Type B pancreatic cell (in vitro differentiated cells): ENCODE measurements around the gene ZNF280A. TPM values are rescaled to one million over a fixed set of nuclear protein-coding genes. Genes with fewer than 3 reads are reported as not detected.
"Not testable (repeated sequence)": the region's sequence is repeated elsewhere in the genome, so short reads cannot be mapped to it uniquely, and the experiment has no call there.

ENCODE experiments used
- DNase-seq: peaks from one replicate; pipeline ENCODE4 v3.0.0; 2021; ENCODE audit warnings: mixed read lengths; ENCODE audit not compliant: unreplicated experiment; ENCODE audit errors: extremely low spot score
- H3K27ac Mint-ChIP-seq: 2 replicates; pipeline ENCODE4 v1.8.0; 2021; ENCODE audit warnings: mild to moderate bottlenecking, mixed read lengths
- H3K27me3 Mint-ChIP-seq: 2 replicates; pipeline ENCODE4 v1.8.0; 2021; ENCODE audit warnings: mixed read lengths
- H3K36me3 Mint-ChIP-seq: 2 replicates; pipeline ENCODE4 v1.8.0; 2021; ENCODE audit warnings: mixed read lengths
- H3K4me1 Mint-ChIP-seq: one replicate; pipeline ENCODE4 v1.8.0; 2021; ENCODE audit warnings: mixed read lengths; ENCODE audit not compliant: unreplicated experiment
- H3K4me3 Mint-ChIP-seq: 2 replicates; pipeline ENCODE4 v1.8.0; 2021; ENCODE audit warnings: mild to moderate bottlenecking, mixed read lengths
- H3K9me3 Mint-ChIP-seq: 2 replicates; pipeline ENCODE4 v1.8.0; 2021; ENCODE audit warnings: mixed read lengths
- total RNA-seq: library from RNA; stranded (reverse); gene quantifications from 2 replicates; pipeline ENCODE4 v1.2.1, GENCODE V29; 2021; ENCODE audit warnings: low replicate concordance
- TF ChIP-seq, protein P1 (sequence below): fragments of 200-600 bp; sonication (generic); conservative IDR thresholded peaks from 2 replicates; pipeline ENCODE4 v1.5.0; 2021; ENCODE audit warnings: antibody characterized with exemption, mild to moderate bottlenecking

The ZNF280A gene
- total RNA-seq, 1 donor from 2014 or later: not detected

GRCh38 chr22:22469527-22469926 is 50.5 kb downstream of the ZNF280A start:
- no peaks in the 10 kb centered on the region for H3K36me3 Mint-ChIP-seq
- no peaks in the 10 kb centered on the region for H3K9me3 Mint-ChIP-seq
- H3K4me3 Mint-ChIP-seq: no peak overlapping the region
- no peaks in the 10 kb centered on the region for H3K4me1 Mint-ChIP-seq
- H3K27ac Mint-ChIP-seq: no peak overlapping the region
- DNase-seq: no peak
- TF ChIP-seq, protein P1, sequence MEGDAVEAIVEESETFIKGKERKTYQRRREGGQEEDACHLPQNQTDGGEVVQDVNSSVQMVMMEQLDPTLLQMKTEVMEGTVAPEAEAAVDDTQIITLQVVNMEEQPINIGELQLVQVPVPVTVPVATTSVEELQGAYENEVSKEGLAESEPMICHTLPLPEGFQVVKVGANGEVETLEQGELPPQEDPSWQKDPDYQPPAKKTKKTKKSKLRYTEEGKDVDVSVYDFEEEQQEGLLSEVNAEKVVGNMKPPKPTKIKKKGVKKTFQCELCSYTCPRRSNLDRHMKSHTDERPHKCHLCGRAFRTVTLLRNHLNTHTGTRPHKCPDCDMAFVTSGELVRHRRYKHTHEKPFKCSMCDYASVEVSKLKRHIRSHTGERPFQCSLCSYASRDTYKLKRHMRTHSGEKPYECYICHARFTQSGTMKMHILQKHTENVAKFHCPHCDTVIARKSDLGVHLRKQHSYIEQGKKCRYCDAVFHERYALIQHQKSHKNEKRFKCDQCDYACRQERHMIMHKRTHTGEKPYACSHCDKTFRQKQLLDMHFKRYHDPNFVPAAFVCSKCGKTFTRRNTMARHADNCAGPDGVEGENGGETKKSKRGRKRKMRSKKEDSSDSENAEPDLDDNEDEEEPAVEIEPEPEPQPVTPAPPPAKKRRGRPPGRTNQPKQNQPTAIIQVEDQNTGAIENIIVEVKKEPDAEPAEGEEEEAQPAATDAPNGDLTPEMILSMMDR: no peak
- H3K27me3 Mint-ChIP-seq: peaks cover 21% of the 10 kb centered on the region

GRCh38 chr22:22468794-22469469 is 51.1 kb downstream of the ZNF280A start:
- DNase-seq, H3K9me3 Mint-ChIP-seq, H3K36me3 Mint-ChIP-seq, H3K27ac Mint-ChIP-seq, H3K4me1 Mint-ChIP-seq, H3K4me3 Mint-ChIP-seq: not testable (repeated sequence)
- peaks cover 26% of the 10 kb centered on the region for H3K27me3 Mint-ChIP-seq

GRCh38 chr22:22467112-22467511 is 53.0 kb downstream of the ZNF280A start:
- H3K36me3 Mint-ChIP-seq: no peaks in the 10 kb centered on the region
- no peak overlapping the region for H3K4me3 Mint-ChIP-seq
- peaks cover 44% of the 10 kb centered on the region for H3K27me3 Mint-ChIP-seq
- H3K27ac Mint-ChIP-seq: no peak overlapping the region
- H3K9me3 Mint-ChIP-seq: no peaks in the 10 kb centered on the region
- no peaks in the 10 kb centered on the region for H3K4me1 Mint-ChIP-seq
- TF ChIP-seq, protein P1: no peak
- no peak for DNase-seq

DNA sequence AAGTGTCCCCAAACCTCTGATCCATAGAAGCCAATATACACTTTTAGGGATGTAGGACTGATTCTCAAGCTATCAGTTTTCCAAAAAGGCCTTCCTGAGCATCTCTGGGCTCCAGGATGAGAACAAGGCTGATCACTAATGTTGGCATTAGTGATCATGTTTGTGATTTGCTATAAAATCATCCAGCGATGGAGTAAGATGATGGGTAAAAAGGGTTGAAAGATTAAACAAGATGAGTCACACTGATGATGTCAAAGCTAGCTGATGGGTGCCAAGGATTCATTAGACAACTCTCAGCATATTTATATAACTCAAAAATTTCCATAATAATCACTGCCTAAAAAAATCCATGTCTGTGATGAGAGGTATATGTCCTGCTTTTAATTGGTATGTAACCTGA is 54.3 kb downstream of the ZNF280A start:
- no peak overlapping the region for H3K4me3 Mint-ChIP-seq
- no peak for DNase-seq
- no peak overlapping the region for H3K27ac Mint-ChIP-seq
- no peaks in the 10 kb centered on the region for H3K9me3 Mint-ChIP-seq
- TF ChIP-seq, protein P1: no peak
- H3K4me1 Mint-ChIP-seq: no peaks in the 10 kb centered on the region
- no peaks in the 10 kb centered on the region for H3K36me3 Mint-ChIP-seq
- H3K27me3 Mint-ChIP-seq: peaks cover 54% of the 10 kb centered on the region

GRCh38 chr22:22465094-22465602 is 54.9 kb downstream of the ZNF280A start:
- no peak for DNase-seq
- Mint-ChIP-seq H3K9me3 (no peaks in the 10 kb centered on the region), H3K27me3 (peaks cover 57% of the 10 kb centered on the region), H3K4me1 (no peaks in the 10 kb centered on the region), H3K4me3 (no peak overlapping the region), H3K36me3 (no peaks in the 10 kb centered on the region), H3K27ac (no peak overlapping the region)
- TF ChIP-seq, protein P1: no peak

- TF ChIP-seq, protein P1: no peak
Measured at GRCh38 chr22:22464541-22465054, 55.5 kb downstream of the ZNF280A start.

More at GRCh38 chr22:22464541-22465054, 55.5 kb downstream of the ZNF280A start:
- H3K27me3 Mint-ChIP-seq: peaks cover 57% of the 10 kb centered on the region
- no peaks in the 10 kb centered on the region for H3K4me1 Mint-ChIP-seq
- H3K27ac Mint-ChIP-seq: no peak overlapping the region
- H3K36me3 Mint-ChIP-seq: no peaks in the 10 kb centered on the region
- H3K4me3 Mint-ChIP-seq: no peak overlapping the region
- H3K9me3 Mint-ChIP-seq: no peaks in the 10 kb centered on the region
- no peak for DNase-seq
